HepG2 (cell line): Measurements from ENCODE around the gene C1R. TPM values are rescaled to one million over a fixed set of nuclear protein-coding genes. Genes with fewer than 3 reads are reported as not detected.
"Not testable (repeated sequence)": the region's sequence is repeated elsewhere in the genome, so short reads cannot be mapped to it uniquely, and the experiment has no call there.

ENCODE experiments used
- ATAC-seq: fragments of 200-7000 bp; cut with Tn5 transposase; 3 replicates; pipeline ENCODE4 v1.9.1; 2020; ENCODE audit warnings: mild to moderate bottlenecking, moderate library complexity
- BruUV-seq: library from RNA; stranded (reverse); fragments of 400-500 nt; replicated peaks from 2 replicates; lab custom pipeline; 2021; lab: Mats Ljungman, UMichigan
- CTCF ChIA-PET: fragments of 300-600 bp; formaldehyde crosslinking; extraction: SDS; loops from one replicate; lab custom pipeline; 2021; ENCODE audit warnings: low total read pairs, inconsistent platforms, low intra/inter-chr PET ratio; lab: Yijun Ruan, JAX
- POLR2A ChIA-PET: fragments of 350-600 bp; sonication (Branson Sonifier 250); formaldehyde crosslinking; loops from one replicate; lab custom pipeline; 2020; ENCODE audit warnings: antibody characterized with exemption, inconsistent platforms; lab: Yijun Ruan, JAX
- DNase-seq: peaks from one replicate; pipeline ENCODE4 v3.0.0-alpha.2; 2015; ENCODE audit warnings: low spot score
- FAIRE-seq: peaks from 3 replicates; lab custom pipeline; 2011; peaks lifted over from hg19 to GRCh38; lab: Jason Lieb, UNC
- H2AFZ ChIP-seq: one replicate; pipeline ENCODE4 v1.6.1; 2011; ENCODE audit warnings: low read length, inconsistent platforms
- H3K27ac ChIP-seq: fragments of 300-600 bp; 3 replicates; pipeline ENCODE4 v1.8.0; 2011; ENCODE audit warnings: mixed run types, mild to moderate bottlenecking, mixed read lengths, low read length, inconsistent platforms; ENCODE audit not compliant: insufficient read depth; ENCODE audit errors: extremely low read length
- H3K27me3 ChIP-seq, 2 experiments: fragments of 200-600 bp in 1 of 2; 2 replicates in 1 of 2; 3 replicates in 1 of 2; pipeline versions ENCODE4 v1.6.0 to v1.8.0; 2011; ENCODE audit warnings: low read length in 2 of 2, mild to moderate bottlenecking in 2 of 2, moderate library complexity in 2 of 2, inconsistent platforms in 1 of 2; ENCODE audit not compliant: insufficient read depth in 2 of 2, control insufficient read depth in 1 of 2
- H3K36me3 ChIP-seq, 2 experiments: fragments of 200-600 bp in 1 of 2; replicated peaks in 1 of 2; 2 replicates in 1 of 2; 3 replicates in 1 of 2; pipeline versions ENCODE4 v1.5.1 to v1.8.0; 2011; ENCODE audit warnings: low read length in 2 of 2, inconsistent platforms in 1 of 2; ENCODE audit not compliant: insufficient read depth in 2 of 2, control insufficient read depth in 1 of 2
- H3K4me1 ChIP-seq: 2 replicates; pipeline ENCODE4 v1.5.1; 2012; ENCODE audit warnings: low read length, inconsistent platforms; ENCODE audit not compliant: insufficient read depth
- H3K4me2 ChIP-seq: 2 replicates; pipeline ENCODE4 v1.6.0; 2011; ENCODE audit warnings: low read depth, low read length, inconsistent platforms
- H3K4me3 ChIP-seq, 3 experiments: fragments of 200-600 bp in 1 of 3; sonication (generic), shearing (Covaris generic) in 1 of 3; replicated peaks in 1 of 3; 2 replicates each; pipeline ENCODE4 v1.5.1; 2011 to 2016; ENCODE audit warnings: low read length in 3 of 3, inconsistent platforms in 2 of 3, low read depth in 2 of 3, mild to moderate bottlenecking in 2 of 3, control low read depth in 1 of 3, mixed read lengths in 1 of 3; ENCODE audit not compliant: insufficient read depth in 1 of 3
- H3K79me2 ChIP-seq: one replicate; pipeline ENCODE4 v1.6.1; 2011; ENCODE audit warnings: low read length, inconsistent platforms; ENCODE audit not compliant: insufficient read depth
- H3K9ac ChIP-seq: 2 replicates; pipeline ENCODE4 v1.6.0; 2011; ENCODE audit warnings: mild to moderate bottlenecking, low read depth, low read length, inconsistent platforms; ENCODE audit not compliant: insufficient read depth
- H3K9me3 ChIP-seq: 2 replicates; pipeline ENCODE4 v1.5.1; 2012; ENCODE audit warnings: mild to moderate bottlenecking, low read length
- H4K20me1 ChIP-seq: 2 replicates; pipeline ENCODE4 v1.6.0; 2011; ENCODE audit warnings: inconsistent platforms, mild to moderate bottlenecking, low read length, moderate library complexity; ENCODE audit not compliant: insufficient read depth
- ATF1 ChIP-seq: IDR thresholded peaks from 2 replicates; pipeline ENCODE4 v1.6.1; 2016; ENCODE audit warnings: mild to moderate bottlenecking, control low read depth
- CHD2 ChIP-seq: IDR thresholded peaks from 2 replicates; pipeline ENCODE4 v1.6.1; 2011; ENCODE audit warnings: low read depth, low read length, improper control_type of control experiment
- LRRFIP1 ChIP-seq: sonication (generic); formaldehyde crosslinking; conservative IDR thresholded peaks from 2 replicates; pipeline ENCODE4 v1.4.0; 2020; ENCODE audit warnings: missing genetic modification reagents
- NFKBIZ ChIP-seq: IDR thresholded peaks from 2 replicates; pipeline ENCODE4 v1.6.1; 2018; ENCODE audit warnings: missing genetic modification reagents, missing compliant biosample characterization
- POGK ChIP-seq: sonication (generic); formaldehyde crosslinking; conservative IDR thresholded peaks from 2 replicates; pipeline ENCODE4 v1.8.0; 2022; ENCODE audit warnings: mild to moderate bottlenecking, moderate library complexity, missing genetic modification reagents
- SMARCC2 ChIP-seq: fragments of 450-650 bp; IDR thresholded peaks from 2 replicates; pipeline ENCODE4 v1.6.1; 2017; ENCODE audit warnings: antibody characterized with exemption, mild to moderate bottlenecking
- ZNF75D ChIP-seq: sonication (generic); formaldehyde crosslinking; IDR thresholded peaks from 2 replicates; pipeline ENCODE4 v1.8.1; 2023; ENCODE audit warnings: missing genetic modification reagents, mild to moderate bottlenecking, borderline replicate concordance
- ZSCAN30 ChIP-seq: sonication (generic); formaldehyde crosslinking; IDR thresholded peaks from 2 replicates; pipeline ENCODE4 v1.5.0; 2020; ENCODE audit warnings: mild to moderate bottlenecking, missing genetic modification reagents
- WGBS: methylation state at CpG from one replicate; pipeline ENCODE4 v1.1.6; 2017; ENCODE audit warnings: low lambda C conversion rate; 5-methylcytosine and 5-hydroxymethylcytosine counted together
- in situ Hi-C: cut with HindIII; loops from 2 replicates; pipeline ENCODE4 v1.10.0; 2017; ENCODE audit warnings: low pct_unique_long_range_greater_than_20kb; ENCODE audit not compliant: extremely low pct_ligation_motif_present
- intact Hi-C: fragments of 100-400 bp; cut with micrococcal nuclease; formaldehyde crosslinking; loops from one replicate; pipeline ENCODE4 v1.10.0; 2022; ENCODE audit not compliant: unreplicated experiment
- polyA plus RNA-seq, 8 experiments: library from polyadenylated mRNA; depleted of rRNA in 3 of 8; stranded (reverse) in 7 of 8; unstranded in 1 of 8; fragments of >200 nt; fragmentation: Illumina TruSeq in 4 of 8; extraction: Trizol in 4 of 8; gene quantifications; 2 replicates each; pipeline versions ENCODE4 v1.2.1 to v1.2.3, GENCODE V29; 2011 to 2016; ENCODE audit warnings: low read depth in 4 of 8, missing spikeins in 1 of 8, mixed read lengths in 1 of 8; ENCODE audit not compliant: insufficient read depth in 1 of 8
- total RNA-seq, 5 experiments: library from RNA; depleted of rRNA; stranded (reverse); fragments of >200 nt; fragmentation: Illumina TruSeq; extraction: Trizol; gene quantifications; 2 replicates each; pipeline ENCODE4 v1.2.3, GENCODE V29; 2016; ENCODE audit warnings: low read depth in 1 of 5

Gene C1R
- total and polyA plus RNA-seq, 2 of the 13 experiments (the other 11 are each of a cell fraction or from before 2014, with no cell fraction given) = 3.5 to 6.5 TPM

- H3K36me3 ChIP-seq = no peaks in the 10 kb centered on the region
- ChIA-PET CTCF (no interaction called here), POLR2A (interaction anchor here (0.9 kb wide), 1 partner anchor 20 kb away, joined by 3 read pairs; the partner anchor contains the start of gene LPCAT3)
- H3K4me3 ChIP-seq = no peak overlapping the region
- H4K20me1 ChIP-seq = no peaks in the 10 kb centered on the region
- WGBS = 87% methylated on average over 22 of the region's 22 CpGs
- intact Hi-C loops = no loop called here
- H3K27ac ChIP-seq = no peak overlapping the region
- no peak overlapping the region for H3K9ac ChIP-seq
- H3K79me2 ChIP-seq = no peaks in the 10 kb centered on the region
- no peaks in the 10 kb centered on the region for H3K9me3 ChIP-seq
- no TSS peak for BruUV-seq
- H2AFZ ChIP-seq = no peak overlapping the region
- H3K4me1 ChIP-seq = peaks cover 18% of the 10 kb centered on the region
- no peak for DNase-seq
- no peak for ATAC-seq
- in situ Hi-C loops = no loop called here
- no peak for FAIRE-seq
- TF ChIP-seq LRRFIP1 (CRISPR knock-in tag) (no peak), CHD2 (no peak), ATF1 (CRISPR knock-in tag) (no peak), ZNF75D (CRISPR knock-in tag) (no peak), NFKBIZ (CRISPR knock-in tag) (no peak), POGK (CRISPR knock-in tag) (no peak), ZSCAN30 (no peak), SMARCC2 (no peak)
- no peaks in the 10 kb centered on the region for H3K27me3 ChIP-seq
- no peak overlapping the region for H3K4me2 ChIP-seq
Measured at GRCh38 chr12:7038591-7038990, 53.7 kb downstream of the C1R start.

- H4K20me1 ChIP-seq, BruUV-seq, in situ Hi-C loops, H3K4me3 ChIP-seq, H3K9ac ChIP-seq, H3K4me2 ChIP-seq, FAIRE-seq, H3K79me2 ChIP-seq, ATAC-seq, DNase-seq, intact Hi-C loops, H3K36me3 ChIP-seq, H2AFZ ChIP-seq, CTCF ChIA-PET, H3K9me3 ChIP-seq, H3K27me3 ChIP-seq, H3K27ac ChIP-seq: not testable (repeated sequence)
- WGBS = 100% methylated on average over 5 of the region's 32 CpGs
- POLR2A ChIA-PET = interaction anchor here (1.3 kb wide), 1 partner anchor 93 kb away, joined by 3 read pairs; no protein-coding TSS in a partner anchor
- H3K4me1 ChIP-seq = peaks cover 18% of the 10 kb centered on the region
Measured at GRCh38 chr12:7037411-7037810, 54.8 kb downstream of the C1R start.
